Measurements from ENCODE around the gene ZNF385A. TPM values are rescaled to one million over a fixed set of nuclear protein-coding genes. Genes with fewer than 3 reads are reported as not detected.

The ZNF385A gene
- total RNA-seq, 1 donor from 2014 or later = 11.6 TPM

Small RNAs within 50 kb of the gene (microRNA-seq; reads per million reads assigned to microRNA genes)
- 211 reads per million, percentile 60 among the genes with 10 or more reads in this experiment for gene MIR148B

Other genes with a start within 250 kb of the ZNF385A start
- 17.6 TPM for gene SMUG1, start 195.7 kb downstream of the ZNF385A start, total RNA-seq
- gene CBX5, start 104.6 kb downstream of the ZNF385A start, total RNA-seq = 43.0 TPM
- gene HNRNPA1, start 104.0 kb downstream of the ZNF385A start, total RNA-seq = 371 TPM
- gene NFE2, start 83.7 kb downstream of the ZNF385A start, total RNA-seq = 1.1 TPM
- gene COPZ1, start 59.6 kb downstream of the ZNF385A start, total RNA-seq = 130 TPM
- gene GPR84, start 20.2 kb downstream of the ZNF385A start, total RNA-seq = 0.22 TPM
- 53.5 TPM for gene ITGA5, start 34.5 kb upstream of the ZNF385A start, total RNA-seq
- gene GTSF1, start 88.9 kb upstream of the ZNF385A start, total RNA-seq = 0.38 TPM
- gene NCKAP1L, start 113.0 kb upstream of the ZNF385A start, total RNA-seq = 10.7 TPM
- 2.7 TPM for gene PDE1B, start 164.9 kb upstream of the ZNF385A start, total RNA-seq
- 239 TPM for gene PPP1R1A, start 203.9 kb upstream of the ZNF385A start, total RNA-seq